ENCODE measurements around the gene ARID5B.
A peak's percentile ranks its signal among the peaks of the same experiment; 100 is the strongest.
"Not testable (repeated sequence)": the region's sequence is repeated elsewhere in the genome, so short reads cannot be mapped to it uniquely, and the experiment has no call there.

The ARID5B gene, protein sequence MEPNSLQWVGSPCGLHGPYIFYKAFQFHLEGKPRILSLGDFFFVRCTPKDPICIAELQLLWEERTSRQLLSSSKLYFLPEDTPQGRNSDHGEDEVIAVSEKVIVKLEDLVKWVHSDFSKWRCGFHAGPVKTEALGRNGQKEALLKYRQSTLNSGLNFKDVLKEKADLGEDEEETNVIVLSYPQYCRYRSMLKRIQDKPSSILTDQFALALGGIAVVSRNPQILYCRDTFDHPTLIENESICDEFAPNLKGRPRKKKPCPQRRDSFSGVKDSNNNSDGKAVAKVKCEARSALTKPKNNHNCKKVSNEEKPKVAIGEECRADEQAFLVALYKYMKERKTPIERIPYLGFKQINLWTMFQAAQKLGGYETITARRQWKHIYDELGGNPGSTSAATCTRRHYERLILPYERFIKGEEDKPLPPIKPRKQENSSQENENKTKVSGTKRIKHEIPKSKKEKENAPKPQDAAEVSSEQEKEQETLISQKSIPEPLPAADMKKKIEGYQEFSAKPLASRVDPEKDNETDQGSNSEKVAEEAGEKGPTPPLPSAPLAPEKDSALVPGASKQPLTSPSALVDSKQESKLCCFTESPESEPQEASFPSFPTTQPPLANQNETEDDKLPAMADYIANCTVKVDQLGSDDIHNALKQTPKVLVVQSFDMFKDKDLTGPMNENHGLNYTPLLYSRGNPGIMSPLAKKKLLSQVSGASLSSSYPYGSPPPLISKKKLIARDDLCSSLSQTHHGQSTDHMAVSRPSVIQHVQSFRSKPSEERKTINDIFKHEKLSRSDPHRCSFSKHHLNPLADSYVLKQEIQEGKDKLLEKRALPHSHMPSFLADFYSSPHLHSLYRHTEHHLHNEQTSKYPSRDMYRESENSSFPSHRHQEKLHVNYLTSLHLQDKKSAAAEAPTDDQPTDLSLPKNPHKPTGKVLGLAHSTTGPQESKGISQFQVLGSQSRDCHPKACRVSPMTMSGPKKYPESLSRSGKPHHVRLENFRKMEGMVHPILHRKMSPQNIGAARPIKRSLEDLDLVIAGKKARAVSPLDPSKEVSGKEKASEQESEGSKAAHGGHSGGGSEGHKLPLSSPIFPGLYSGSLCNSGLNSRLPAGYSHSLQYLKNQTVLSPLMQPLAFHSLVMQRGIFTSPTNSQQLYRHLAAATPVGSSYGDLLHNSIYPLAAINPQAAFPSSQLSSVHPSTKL

DNA sequence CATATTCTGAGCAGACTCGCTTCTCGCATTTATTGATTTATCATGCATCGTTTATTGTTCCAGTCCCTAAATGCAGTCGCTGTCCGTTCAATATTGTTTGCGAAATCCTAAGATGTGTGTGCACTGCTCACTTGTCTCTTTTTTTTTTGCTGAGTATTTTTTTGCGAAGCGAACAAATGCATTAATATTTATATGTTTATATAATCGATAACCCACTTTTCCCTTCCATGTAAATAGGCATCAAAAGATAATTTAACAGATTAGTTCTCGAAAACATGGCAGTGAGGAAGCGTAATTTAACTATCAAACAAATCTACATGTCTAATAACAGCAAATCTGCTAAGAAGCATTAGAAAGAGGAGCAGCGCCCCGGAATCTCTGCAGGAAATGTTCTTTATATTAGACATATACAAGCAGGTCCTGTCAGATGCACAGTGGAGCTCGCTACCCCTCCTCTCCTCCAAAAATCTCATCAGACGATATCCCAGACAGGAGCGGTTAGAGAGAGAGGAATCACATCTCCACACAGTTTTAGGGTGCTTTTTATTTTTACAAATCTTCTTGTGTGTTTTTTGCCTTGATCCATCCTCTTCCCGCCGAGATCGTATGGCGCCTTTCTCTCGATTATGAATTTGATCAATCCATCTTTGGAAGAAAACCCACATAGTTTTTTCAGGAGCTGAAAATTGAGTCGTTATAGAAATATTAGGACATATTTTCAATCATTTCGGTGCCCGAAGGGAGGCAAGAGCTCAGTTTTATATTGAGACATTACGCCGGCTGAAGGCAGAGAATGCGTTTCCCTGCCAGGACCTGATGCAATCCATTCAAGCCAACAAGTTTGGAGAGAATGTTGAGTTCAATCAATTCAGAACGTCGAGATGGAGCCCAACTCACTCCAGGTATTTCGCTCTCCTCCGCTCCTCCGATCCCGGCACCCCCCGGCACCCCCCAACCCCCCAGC lies at the start of gene ARID5B:
Gene ARID5B (plus strand): TSS at position 871 of the 964 bp plus-strand sequence. CDS start 11 bp downstream, at position 882.
- DNase-seq (ENCODE audit: low read depth in 1 of 2, low spot score in 1 of 2), result peak in 1 of 2 donors; percentile 8

GRCh38 chr10:61852261-61852660 lies 49.2 kb upstream of the ARID5B start:
- no peak for DNase-seq (ENCODE audit: low read depth in 1 of 2, low spot score in 1 of 2)

- DNase-seq (ENCODE audit: low read depth in 1 of 2, low spot score in 1 of 2), result no peak
These were observed 45.7 kb upstream of the ARID5B start for GRCh38 chr10:61855771-61856170.

GRCh38 chr10:61857746-61858145 lies 43.8 kb upstream of the ARID5B start:
- DNase-seq (ENCODE audit: low read depth in 1 of 2, low spot score in 1 of 2), result no peak

- DNase-seq (ENCODE audit: low read depth in 1 of 2, low spot score in 1 of 2), result no peak
These were observed 41.7 kb upstream of the ARID5B start for GRCh38 chr10:61859786-61860185.

- no peak for DNase-seq (ENCODE audit: low read depth in 1 of 2, low spot score in 1 of 2)
These were observed 40.3 kb upstream of the ARID5B start for GRCh38 chr10:61860964-61861758.

GRCh38 chr10:61863981-61864380 lies 37.5 kb upstream of the ARID5B start:
- DNase-seq (ENCODE audit: low read depth in 1 of 2, low spot score in 1 of 2), result no peak

GRCh38 chr10:61866700-61867368 lies 34.7 kb upstream of the ARID5B start:
- no peak for DNase-seq (ENCODE audit: low read depth in 1 of 2, low spot score in 1 of 2)

DNA sequence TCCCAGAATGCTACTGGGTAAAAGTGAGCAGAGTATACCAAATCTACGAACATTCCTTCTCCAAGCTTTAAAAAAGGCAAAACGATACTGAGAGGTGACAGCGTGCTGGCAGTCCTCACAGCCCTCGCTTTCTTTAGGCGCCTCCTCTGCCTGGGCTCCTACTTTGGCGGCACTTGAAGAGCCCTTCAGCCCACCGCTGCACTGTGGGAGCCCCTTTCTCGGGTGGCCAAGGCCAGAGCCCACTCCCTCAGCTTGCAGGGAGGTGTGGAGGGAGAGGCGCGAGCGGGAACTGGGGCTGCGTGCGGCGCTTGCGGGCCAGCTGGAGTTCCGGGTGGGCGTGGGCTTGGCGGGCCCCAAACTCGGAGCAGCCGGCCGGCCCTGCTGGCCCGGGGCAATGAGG lies 34.1 kb upstream of the ARID5B start:
- not testable (repeated sequence) for DNase-seq (ENCODE audit: low read depth in 1 of 2, low spot score in 1 of 2)

GRCh38 chr10:61867817-61868216 lies 33.7 kb upstream of the ARID5B start:
- peak; percentile 21 to 27 for DNase-seq (ENCODE audit: low read depth in 1 of 2, low spot score in 1 of 2)

- DNase-seq (ENCODE audit: low read depth in 1 of 2, low spot score in 1 of 2), result no peak
These were observed 32.3 kb upstream of the ARID5B start for GRCh38 chr10:61869041-61869675.

- no peak for DNase-seq (ENCODE audit: low read depth in 1 of 2, low spot score in 1 of 2)
These were observed 31.5 kb upstream of the ARID5B start for GRCh38 chr10:61869774-61870525.

DNA sequence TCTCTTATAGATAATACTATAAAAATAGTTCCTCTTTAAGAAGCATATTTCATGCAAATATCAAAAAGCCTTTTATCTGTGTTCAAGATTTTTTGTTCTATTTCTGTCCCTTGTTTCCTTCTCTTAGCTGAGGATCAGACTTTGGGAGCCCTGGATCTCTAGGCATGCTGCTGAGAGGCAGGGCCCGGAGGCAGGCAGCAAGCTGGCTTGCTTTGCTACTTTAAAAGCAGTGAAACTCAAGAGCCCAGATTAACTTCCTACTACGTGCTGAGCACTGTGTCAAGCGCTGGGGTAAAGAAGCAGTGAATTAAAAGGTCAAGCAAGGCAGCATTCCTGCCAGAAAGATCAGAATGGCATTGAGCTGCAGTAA lies 31.0 kb upstream of the ARID5B start:
- no peak for DNase-seq (ENCODE audit: low read depth in 1 of 2, low spot score in 1 of 2)

DNA sequence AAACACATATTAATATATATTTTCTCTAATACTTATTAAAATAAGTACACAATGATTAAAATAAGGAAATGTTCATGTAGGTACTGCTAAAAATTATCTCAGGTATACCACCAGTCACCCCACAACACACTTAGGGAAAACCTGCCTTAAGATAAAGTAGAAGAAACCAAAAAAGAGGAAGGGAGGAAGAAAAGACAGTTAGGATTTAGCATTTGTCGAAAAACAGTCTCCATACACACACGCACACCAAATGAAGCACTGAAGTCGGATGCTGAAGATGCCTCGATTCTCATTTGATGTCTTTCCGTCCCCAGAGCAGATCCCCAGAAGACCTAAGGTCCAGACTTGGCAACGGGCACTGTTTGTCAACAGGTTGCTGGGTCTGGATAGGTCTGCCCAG lies 30.0 kb upstream of the ARID5B start:
- no peak for DNase-seq (ENCODE audit: low read depth in 1 of 2, low spot score in 1 of 2)

DNA sequence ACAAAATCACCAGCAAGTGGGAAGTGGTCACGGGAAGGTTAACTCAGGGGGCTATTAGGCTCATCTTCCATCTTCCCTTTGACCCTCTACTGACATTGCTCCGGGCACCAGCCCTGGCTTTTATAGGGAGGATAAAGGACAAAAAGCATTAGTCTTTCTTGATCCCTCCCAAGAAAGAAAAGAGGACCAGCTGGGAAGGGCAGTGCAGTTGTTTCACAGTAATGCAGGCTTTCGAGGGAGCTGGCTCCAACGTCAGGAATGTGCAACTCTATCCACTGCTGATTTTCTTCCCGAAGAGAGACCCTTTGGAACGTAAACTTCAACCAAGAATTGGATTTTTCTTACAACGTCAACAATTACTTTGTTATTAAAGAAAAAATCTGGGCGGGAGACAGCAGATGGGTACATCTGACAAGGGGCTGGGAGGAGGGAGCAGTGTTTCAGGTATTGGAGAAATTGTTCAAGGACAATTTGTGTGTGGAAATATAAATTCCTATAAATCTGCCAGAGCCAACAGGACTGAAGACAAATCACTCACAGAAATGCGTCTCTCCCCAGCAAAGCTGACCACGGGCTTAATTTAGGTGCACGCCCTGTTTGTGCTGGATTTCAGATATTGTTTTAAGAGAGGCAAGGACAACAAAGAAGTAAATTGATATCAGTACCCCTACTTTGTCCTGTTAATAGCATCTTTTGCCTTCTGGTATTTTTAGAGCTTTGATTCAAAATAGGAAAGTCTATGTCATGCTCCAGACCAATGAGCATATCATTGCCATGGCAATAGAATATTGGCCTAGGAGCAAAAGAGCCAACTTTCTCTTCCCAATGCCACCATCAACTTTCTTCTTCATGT lies 23.4 kb upstream of the ARID5B start:
- DNase-seq (ENCODE audit: low read depth in 1 of 2, low spot score in 1 of 2), result no peak

DNA sequence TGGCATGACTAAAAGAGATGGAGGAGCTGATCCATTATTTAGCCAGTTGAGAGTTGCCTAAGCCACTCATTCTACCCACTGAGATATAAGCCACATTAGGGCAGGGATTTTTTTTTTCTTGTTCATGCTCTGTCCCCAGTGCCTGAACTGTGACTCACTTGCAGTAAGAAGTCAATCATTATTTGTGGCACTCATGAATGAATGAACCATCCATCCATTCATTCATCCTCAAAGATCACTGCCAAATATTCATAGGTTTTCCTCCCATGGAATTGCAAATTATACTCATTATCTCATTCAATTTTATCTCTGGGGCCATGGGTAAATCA lies 22.8 kb upstream of the ARID5B start:
- DNase-seq (ENCODE audit: low read depth in 1 of 2, low spot score in 1 of 2), result no peak

Measured in stimulated activated CD4-positive, alpha-beta T cell treated with anti-CD3 and anti-CD28 coated beads, Interleukin-15, amount 100 ng/mL, for 1 hour (primary cell).